ENCODE results near the gene SLC25A34.

SLC25A34 gene

DNA sequence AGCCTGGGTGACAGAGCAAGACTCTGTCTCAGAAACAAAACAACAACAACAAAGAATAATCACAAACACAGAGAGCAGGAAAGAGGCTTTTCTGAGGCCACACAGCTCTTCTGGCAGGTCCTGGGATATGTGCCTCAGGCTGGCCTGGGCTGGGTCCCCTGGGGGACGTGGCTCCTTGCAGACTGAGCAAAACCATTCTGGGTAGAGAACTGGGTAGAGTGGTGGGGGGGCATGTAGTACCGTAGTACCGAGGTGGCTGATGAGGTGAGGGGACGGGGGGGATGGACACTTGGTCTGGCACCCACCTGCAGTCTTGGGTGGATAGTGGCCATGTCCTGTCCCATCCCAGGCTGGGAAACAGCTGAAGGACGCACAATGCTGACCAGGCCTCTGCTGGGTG is 12.2 kb downstream of the SLC25A34 start:
- DNase-seq (ENCODE audit: low read depth) = no peak
- no peak overlapping the region for H3K4me3 ChIP-seq (ENCODE audit: low read depth, low read length)

- DNase-seq (ENCODE audit: low read depth) = no peak
- no peak overlapping the region for H3K4me3 ChIP-seq (ENCODE audit: low read depth, low read length)
These were observed 12.8 kb downstream of the SLC25A34 start for GRCh38 chr1:15748690-15749398.

- no peak for DNase-seq (ENCODE audit: low read depth)
These were observed 13.6 kb downstream of the SLC25A34 start for GRCh38 chr1:15749399-15750291.

GRCh38 chr1:15750924-15751323 is 14.9 kb downstream of the SLC25A34 start:
- no peak overlapping the region for H3K4me3 ChIP-seq (ENCODE audit: low read depth, low read length)
- DNase-seq (ENCODE audit: low read depth) = no peak

More at GRCh38 chr1:15749399-15750291, 13.6 kb downstream of the SLC25A34 start:
- no peak overlapping the region for H3K4me3 ChIP-seq (ENCODE audit: low read depth, low read length)

DNA sequence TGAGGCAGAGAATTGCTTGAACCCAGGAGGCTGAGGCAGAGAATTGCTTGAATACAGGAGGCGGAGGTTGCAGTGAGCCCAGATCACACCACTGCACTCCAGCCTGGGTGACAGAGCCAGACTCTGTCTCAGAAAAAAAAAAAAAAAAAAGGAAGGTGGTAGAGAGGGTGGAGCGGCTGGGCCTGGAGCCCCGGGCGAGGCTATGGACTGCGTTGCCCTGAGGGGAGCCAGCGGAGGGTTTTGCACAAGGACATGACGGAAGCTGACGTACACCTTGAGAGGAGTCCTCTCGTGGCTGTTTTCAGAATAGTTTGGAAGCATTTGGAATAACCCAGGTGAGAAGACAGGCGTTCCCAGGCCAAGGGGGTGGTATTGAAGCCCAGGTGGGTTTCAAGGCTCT is 15.7 kb downstream of the SLC25A34 start:
- H3K4me3 ChIP-seq (ENCODE audit: low read depth, low read length) = no peak overlapping the region
- DNase-seq (ENCODE audit: low read depth) = no peak

DNA sequence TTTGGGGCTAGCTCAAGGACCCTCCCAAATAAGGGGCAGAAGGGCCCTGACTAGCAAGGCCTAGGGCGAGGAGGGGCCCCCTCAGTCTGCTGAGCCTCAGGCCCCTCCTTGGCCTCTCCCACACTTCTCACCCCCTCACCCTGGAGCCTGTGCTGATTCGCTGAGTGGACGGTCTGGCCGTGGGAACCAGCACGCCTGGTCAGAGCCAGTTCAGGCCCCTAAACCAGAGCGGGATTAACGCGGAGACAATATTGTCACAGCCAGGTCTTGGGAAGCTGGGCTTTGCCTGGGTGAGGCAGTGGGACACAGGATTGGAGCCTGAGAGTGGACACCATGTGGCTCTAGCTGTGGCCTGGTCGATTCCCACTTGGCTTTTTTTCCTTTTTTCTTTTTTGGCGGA is 17.7 kb downstream of the SLC25A34 start:
- H3K4me3 ChIP-seq (ENCODE audit: low read depth, low read length) = no peak overlapping the region
- DNase-seq (ENCODE audit: low read depth) = no peak

- no peak for DNase-seq (ENCODE audit: low read depth)
- H3K4me3 ChIP-seq (ENCODE audit: low read depth, low read length) = no peak overlapping the region
These were observed 19.1 kb downstream of the SLC25A34 start for GRCh38 chr1:15755021-15755645.

GRCh38 chr1:15755646-15756040 is 19.6 kb downstream of the SLC25A34 start:
- no peak overlapping the region for H3K4me3 ChIP-seq (ENCODE audit: low read depth, low read length)
- DNase-seq (ENCODE audit: low read depth) = no peak

DNA sequence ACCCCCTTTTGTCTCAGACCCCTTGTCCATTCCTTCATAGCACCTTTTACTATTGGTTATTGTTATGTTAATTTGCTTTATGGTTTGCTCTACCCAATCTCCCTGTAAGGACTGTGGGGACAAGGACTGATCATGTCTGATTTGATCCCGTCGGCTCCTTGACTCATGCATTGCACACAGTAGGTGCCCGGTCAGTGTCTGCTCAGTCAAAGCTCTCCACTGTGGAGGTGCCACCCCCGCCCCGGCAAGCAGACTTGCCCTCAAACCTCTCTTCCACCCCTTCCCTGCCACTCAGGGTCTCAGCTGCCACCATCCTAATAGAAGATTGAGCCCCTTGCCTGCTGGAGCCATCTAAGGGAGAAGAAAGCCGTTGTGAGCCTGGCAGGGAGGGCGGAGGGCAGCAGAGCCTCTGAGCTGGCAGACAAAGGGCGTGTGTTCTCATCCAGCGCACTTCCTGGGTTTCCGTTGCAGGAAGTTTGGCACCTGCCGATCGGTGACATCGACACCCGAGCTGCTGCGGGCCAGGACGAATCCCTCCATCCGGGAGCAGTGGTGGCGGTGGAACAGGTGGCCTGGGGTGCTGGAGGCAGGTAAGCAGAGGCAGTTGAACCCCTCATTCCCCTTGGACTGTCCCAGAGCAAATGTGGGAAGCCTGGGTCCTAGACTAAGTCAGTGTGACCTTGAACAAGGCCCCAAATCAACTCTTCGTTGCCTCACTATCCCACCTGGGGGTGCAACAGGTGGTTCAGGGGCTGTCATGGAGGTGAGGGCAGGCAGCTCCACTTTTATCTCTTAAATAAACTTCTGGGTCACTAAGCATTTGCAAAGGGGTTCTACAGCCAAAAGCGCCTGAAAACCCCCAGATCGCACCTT is 20.3 kb downstream of the SLC25A34 start:
- DNase-seq (ENCODE audit: low read depth) = no peak
- no peak overlapping the region for H3K4me3 ChIP-seq (ENCODE audit: low read depth, low read length)

DNA sequence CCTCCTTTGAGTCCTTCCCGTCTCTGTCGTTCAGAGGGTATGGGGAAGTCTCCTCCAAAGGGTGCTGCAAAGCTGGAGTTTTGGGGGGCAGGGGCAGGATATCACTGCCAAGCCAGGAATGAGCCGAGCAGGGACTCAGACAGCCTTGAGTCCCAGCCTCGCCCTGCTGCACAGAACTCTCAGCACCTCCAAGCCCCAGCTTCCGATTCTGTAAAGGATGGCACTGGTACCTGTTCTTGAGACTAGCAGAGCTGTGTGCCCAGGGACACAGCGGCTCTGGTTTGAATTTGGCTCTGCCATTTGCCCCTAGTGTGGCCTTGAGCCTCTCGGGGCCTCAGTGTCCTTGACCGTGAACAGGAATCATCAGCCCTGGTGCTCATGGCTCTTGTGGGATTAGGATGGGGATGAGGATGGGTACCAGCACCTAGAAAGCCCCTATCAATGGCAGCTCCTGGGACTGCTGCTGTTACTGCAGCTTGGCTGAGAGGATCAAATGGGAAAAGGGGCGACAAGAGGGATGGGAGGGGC is 21.0 kb downstream of the SLC25A34 start:
- DNase-seq (ENCODE audit: low read depth) = no peak
- H3K4me3 ChIP-seq (ENCODE audit: low read depth, low read length) = no peak overlapping the region

- H3K4me3 ChIP-seq (ENCODE audit: low read depth, low read length) = peak overlapping the region; percentile 85
- DNase-seq (ENCODE audit: low read depth) = no peak
These were observed 21.7 kb downstream of the SLC25A34 start for GRCh38 chr1:15757575-15758342.

GRCh38 chr1:15758343-15758931 is 22.4 kb downstream of the SLC25A34 start, which contains the start of gene FBLIM1:
Gene FBLIM1 (plus strand): TSS chr1:15758795. CDS start chr1:15764984, 6,189 bp downstream.
- no peak for DNase-seq (ENCODE audit: low read depth)
- H3K4me3 ChIP-seq (ENCODE audit: low read depth, low read length) = peak within 1 kb of the TSS; percentile 85

- DNase-seq (ENCODE audit: low read depth) = no peak
- peak overlapping the region; percentile 85 for H3K4me3 ChIP-seq (ENCODE audit: low read depth, low read length)
These were observed 23.0 kb downstream of the SLC25A34 start for GRCh38 chr1:15758953-15759661.

- DNase-seq (ENCODE audit: low read depth) = peak; percentile 30
- H3K4me3 ChIP-seq (ENCODE audit: low read depth, low read length) = peak overlapping the region; percentile 40
These were observed 24.6 kb downstream of the SLC25A34 start for GRCh38 chr1:15760520-15761211.

GRCh38 chr1:15761366-15762128 is 25.5 kb downstream of the SLC25A34 start:
- H3K4me3 ChIP-seq (ENCODE audit: low read depth, low read length) = no peak overlapping the region
- no peak for DNase-seq (ENCODE audit: low read depth)

GRCh38 chr1:15762546-15762945 is 26.5 kb downstream of the SLC25A34 start:
- no peak for DNase-seq (ENCODE audit: low read depth)
- H3K4me3 ChIP-seq (ENCODE audit: low read depth, low read length) = no peak overlapping the region

Measured in skeletal muscle cell (primary cell).